KMS-11 (cell line): ENCODE data around the gene VWDE.

ENCODE experiments used
- H2AFZ ChIP-seq: fragments of 200-600 bp; sonication (generic); 2 replicates; pipeline ENCODE4 v1.6.1; 2016; ENCODE audit warnings: antibody characterized with exemption, mixed run types, low read depth
- H3K27ac ChIP-seq: fragments of 200-600 bp; sonication (generic); 2 replicates; pipeline ENCODE4 v1.6.1; 2016; ENCODE audit warnings: mild to moderate bottlenecking, mixed run types
- H3K27me3 ChIP-seq: fragments of 200-600 bp; sonication (generic); 2 replicates; pipeline ENCODE4 v1.6.1; 2017; ENCODE audit warnings: mild to moderate bottlenecking, low read depth, mixed run types, moderate library complexity; ENCODE audit not compliant: insufficient read depth
- H3K36me3 ChIP-seq: fragments of 200-600 bp; sonication (generic); 2 replicates; pipeline ENCODE4 v1.6.1; 2017; ENCODE audit warnings: mild to moderate bottlenecking, mixed run types; ENCODE audit not compliant: insufficient read depth
- H3K4me1 ChIP-seq: fragments of 200-600 bp; sonication (generic); 2 replicates; pipeline ENCODE4 v1.6.1; 2016; ENCODE audit warnings: mild to moderate bottlenecking, low read depth, mixed run types; ENCODE audit not compliant: poor library complexity, severe bottlenecking
- H3K4me2 ChIP-seq: fragments of 200-600 bp; sonication (generic); 2 replicates; pipeline ENCODE4 v1.7.0; 2016; ENCODE audit warnings: mild to moderate bottlenecking, mixed run types
- H3K4me3 ChIP-seq: fragments of 200-600 bp; sonication (generic); IDR thresholded peaks from 2 replicates; pipeline ENCODE4 v1.6.1; 2017; ENCODE audit warnings: low read depth, low read length, mixed read lengths; ENCODE audit not compliant: insufficient read depth
- H3K79me2 ChIP-seq: fragments of 200-600 bp; sonication (generic); 2 replicates; pipeline ENCODE4 v1.6.1; 2016; ENCODE audit warnings: low read depth, mixed run types; ENCODE audit not compliant: insufficient read depth
- H3K9ac ChIP-seq: fragments of 200-600 bp; sonication (generic); 2 replicates; pipeline ENCODE4 v1.6.1; 2016; ENCODE audit warnings: mild to moderate bottlenecking, mixed run types
- H4K20me1 ChIP-seq: fragments of 200-600 bp; sonication (generic); 2 replicates; pipeline ENCODE4 v1.6.1; 2016; ENCODE audit warnings: mild to moderate bottlenecking, mixed run types; ENCODE audit not compliant: insufficient read depth
- CTCF ChIP-seq: fragments of 200-600 bp; sonication (generic); conservative IDR thresholded peaks from 2 replicates; pipeline ENCODE4 v1.6.1; 2017; ENCODE audit warnings: low read depth, mild to moderate bottlenecking, antibody characterized with exemption, low read length, moderate library complexity, mixed read lengths

VWDE gene

DNA sequence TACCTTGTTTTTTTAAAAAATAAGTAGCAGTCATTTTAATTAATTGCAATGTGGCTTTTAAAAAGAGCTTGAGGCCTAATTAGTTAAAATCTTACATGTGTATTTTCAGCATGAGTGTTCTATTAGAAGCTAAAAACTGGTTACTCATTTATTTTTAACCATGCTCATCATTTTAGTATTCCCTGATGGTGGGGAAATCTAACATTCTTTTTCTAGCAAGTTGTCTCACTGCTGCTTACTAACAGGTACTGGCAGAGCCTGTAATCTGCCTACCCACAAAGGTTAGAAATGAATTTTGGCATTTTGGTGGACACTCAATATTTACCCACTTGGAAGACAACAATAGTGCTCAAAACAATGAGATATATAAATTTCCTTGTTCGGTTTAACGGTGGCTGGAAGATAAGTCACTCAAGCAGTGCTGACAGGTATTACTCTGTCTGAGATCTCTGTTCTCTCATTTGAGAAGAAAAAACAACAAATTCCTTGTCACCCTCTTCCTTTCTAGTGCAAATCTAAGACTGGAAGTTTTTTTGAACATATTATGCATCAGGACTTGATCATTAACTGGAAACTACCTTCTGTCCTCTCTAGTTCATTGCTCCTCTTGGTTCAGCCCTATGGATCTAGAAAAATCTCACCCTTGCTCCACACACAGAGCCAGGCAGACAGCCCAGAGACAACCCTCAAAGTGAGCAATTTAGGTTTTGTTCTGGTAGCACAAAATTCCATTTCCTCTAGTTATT, 83.3 kb downstream of the VWDE start:
- H3K4me1 ChIP-seq = peaks cover 7% of the 10 kb centered on the region
- TF ChIP-seq CTCF = no peak
- H3K79me2 ChIP-seq = no peaks in the 10 kb centered on the region
- no peak overlapping the region for H3K4me2 ChIP-seq
- no peaks in the 10 kb centered on the region for H3K36me3 ChIP-seq
- H3K4me3 ChIP-seq = no peak overlapping the region
- no peaks in the 10 kb centered on the region for H4K20me1 ChIP-seq
- H3K27ac ChIP-seq = no peak overlapping the region
- no peak overlapping the region for H3K9ac ChIP-seq
- H3K27me3 ChIP-seq = no peaks in the 10 kb centered on the region
- H2AFZ ChIP-seq = no peak overlapping the region

- Histone ChIP-seq H3K27ac (no peak overlapping the region), H3K4me3 (no peak overlapping the region), H3K36me3 (no peaks in the 10 kb centered on the region), H3K27me3 (no peaks in the 10 kb centered on the region), H3K79me2 (no peaks in the 10 kb centered on the region), H3K4me2 (no peak overlapping the region), H3K4me1 (peaks cover 7% of the 10 kb centered on the region), H4K20me1 (no peaks in the 10 kb centered on the region), H3K9ac (no peak overlapping the region), H2AFZ (no peak overlapping the region)
- no peak for TF ChIP-seq CTCF
Measured at GRCh38 chr7:12317675-12318074, 86.0 kb downstream of the VWDE start.

DNA sequence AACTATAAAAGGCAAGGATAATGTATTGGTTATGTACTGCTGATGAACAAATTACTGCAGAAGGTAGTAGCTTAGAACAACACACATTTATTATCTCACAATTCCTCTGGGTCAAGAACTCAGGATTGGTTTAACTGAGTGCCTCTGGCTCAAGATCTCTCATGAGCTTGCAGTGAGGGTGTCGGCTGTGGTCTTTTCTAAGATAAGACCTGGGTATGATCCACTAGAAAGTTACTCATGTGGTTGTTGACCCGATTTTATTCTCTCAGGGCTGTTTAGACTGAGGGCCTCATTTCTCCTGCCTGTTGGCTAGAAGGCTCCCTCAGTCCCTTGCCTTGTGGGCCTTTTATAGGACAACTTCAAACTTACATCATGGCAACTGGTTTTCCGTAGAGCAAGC, 86.7 kb downstream of the VWDE start:
- no peak for TF ChIP-seq CTCF
- no peaks in the 10 kb centered on the region for H4K20me1 ChIP-seq
- H3K79me2 ChIP-seq = no peaks in the 10 kb centered on the region
- H3K9ac ChIP-seq = no peak overlapping the region
- peaks cover 7% of the 10 kb centered on the region for H3K4me1 ChIP-seq
- H3K4me2 ChIP-seq = no peak overlapping the region
- H3K27me3 ChIP-seq = no peaks in the 10 kb centered on the region
- no peak overlapping the region for H3K27ac ChIP-seq
- H3K4me3 ChIP-seq = no peak overlapping the region
- H3K36me3 ChIP-seq = no peaks in the 10 kb centered on the region
- no peak overlapping the region for H2AFZ ChIP-seq

DNA sequence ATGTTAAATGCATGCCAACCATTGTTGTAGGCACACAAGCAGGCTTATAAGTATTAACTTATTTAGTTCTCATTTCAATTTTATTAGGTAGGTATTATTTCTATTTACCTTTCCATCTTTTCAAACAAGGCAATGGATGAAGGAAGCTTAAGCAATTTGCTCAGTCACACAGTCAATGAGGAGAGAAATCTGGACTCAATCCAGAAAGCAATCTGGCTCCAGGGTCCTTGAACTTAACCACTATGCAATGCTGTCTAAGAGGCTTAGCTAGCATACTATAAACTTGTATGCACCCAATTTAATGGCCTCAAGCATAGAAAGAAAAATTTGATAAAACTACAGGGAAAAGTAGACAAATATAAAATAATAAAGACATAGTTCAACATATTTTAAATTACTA, 88.6 kb downstream of the VWDE start:
- Histone ChIP-seq H3K4me3 (no peak overlapping the region), H3K9ac (no peak overlapping the region), H3K27me3 (no peaks in the 10 kb centered on the region), H3K79me2 (no peaks in the 10 kb centered on the region), H2AFZ (no peak overlapping the region), H3K36me3 (no peaks in the 10 kb centered on the region), H3K4me2 (no peak overlapping the region), H4K20me1 (no peaks in the 10 kb centered on the region), H3K27ac (no peak overlapping the region), H3K4me1 (no peaks in the 10 kb centered on the region)
- TF ChIP-seq CTCF = no peak
